ENCODE data around the gene PRDM16.

Gene PRDM16

GRCh38 chr1:3056641-3057040 is 12.4 kb upstream of the PRDM16 start:
- DNase-seq, result no peak

DNA sequence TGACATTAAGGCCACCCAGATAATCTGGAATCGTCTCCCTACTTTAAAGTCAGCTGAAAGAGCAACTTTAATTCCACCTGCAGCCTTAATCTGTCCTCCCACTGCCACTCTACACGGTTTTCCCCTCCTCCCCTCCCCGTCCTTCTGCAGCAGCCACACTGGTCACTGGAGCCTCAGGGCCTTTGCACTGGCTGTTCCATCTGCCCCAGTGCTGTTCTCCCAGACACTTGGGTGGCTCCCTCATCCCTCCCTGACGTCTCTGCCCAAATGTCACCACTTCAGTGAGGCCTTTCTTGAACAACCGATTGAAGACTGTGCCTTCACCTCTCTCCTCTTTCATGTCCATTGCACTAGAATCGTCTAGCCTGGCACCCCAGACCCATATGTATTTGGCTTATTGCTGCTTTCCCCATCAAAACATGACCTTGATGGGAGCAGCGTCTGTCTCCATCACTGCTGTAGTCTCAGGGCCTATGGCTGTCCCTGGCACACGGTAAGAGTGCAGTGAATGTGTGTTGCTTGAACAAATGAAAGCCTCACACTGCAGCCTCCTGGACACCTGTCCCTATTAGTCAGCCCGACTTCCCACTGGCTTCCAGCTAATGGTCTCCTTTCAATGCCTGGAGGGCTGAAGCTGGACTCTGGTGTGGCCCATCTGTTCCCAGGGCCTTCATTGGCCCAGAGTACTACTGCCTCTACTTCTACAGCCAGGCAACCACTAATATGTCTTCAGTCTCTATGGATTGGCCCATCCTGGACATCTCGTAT is 10.6 kb upstream of the PRDM16 start:
- no peak for DNase-seq

- no peak for DNase-seq
These were observed 8.9 kb upstream of the PRDM16 start for GRCh38 chr1:3060127-3060526.

DNA sequence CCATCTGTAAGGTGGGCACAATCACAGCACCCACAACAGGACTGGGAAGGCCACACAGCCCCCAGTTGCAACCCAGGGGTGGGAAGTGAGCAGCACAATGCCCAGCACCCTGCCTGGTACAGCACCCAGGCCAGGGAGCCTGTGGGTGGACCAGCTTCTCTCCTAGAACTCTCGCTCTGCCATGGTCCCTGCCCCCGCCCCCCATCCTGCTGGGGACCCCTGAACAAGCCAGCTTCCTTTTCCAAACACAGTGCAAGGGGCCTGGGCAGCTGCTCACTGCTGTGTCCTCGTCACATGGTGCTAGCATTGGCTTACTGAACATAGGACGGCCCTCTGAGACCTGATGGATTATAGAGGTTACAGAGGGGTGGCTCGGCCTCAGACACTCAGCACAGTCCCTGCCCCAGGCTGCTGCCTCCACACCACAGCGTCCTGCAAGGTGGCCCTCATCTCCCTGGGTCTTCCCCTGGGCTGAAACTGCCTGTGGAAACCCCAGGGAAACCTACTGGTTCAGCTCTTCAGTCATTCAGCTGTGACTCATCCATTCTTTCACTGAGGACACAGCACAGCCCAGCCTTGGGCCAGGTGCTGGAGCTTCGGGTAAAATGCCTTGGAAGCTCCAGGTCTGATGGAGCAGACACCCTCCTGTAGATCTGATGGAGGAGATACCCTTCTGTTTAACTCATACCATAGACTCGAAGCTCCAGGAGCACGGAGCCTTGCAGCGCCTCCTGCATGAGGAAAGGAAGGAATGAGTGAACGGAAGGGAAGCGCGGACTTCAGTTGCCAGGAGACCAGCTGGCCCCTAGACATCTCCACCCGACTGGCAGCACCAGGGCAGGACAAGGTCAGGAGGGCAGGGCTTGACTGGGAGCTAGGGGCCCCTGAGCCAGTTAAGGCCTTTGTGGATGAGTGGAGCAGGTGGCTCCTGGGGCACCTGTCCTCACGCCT is 8.1 kb upstream of the PRDM16 start:
- DNase-seq, result no peak

- no peak for DNase-seq
These were observed 7.4 kb upstream of the PRDM16 start for GRCh38 chr1:3061566-3061965.

DNA sequence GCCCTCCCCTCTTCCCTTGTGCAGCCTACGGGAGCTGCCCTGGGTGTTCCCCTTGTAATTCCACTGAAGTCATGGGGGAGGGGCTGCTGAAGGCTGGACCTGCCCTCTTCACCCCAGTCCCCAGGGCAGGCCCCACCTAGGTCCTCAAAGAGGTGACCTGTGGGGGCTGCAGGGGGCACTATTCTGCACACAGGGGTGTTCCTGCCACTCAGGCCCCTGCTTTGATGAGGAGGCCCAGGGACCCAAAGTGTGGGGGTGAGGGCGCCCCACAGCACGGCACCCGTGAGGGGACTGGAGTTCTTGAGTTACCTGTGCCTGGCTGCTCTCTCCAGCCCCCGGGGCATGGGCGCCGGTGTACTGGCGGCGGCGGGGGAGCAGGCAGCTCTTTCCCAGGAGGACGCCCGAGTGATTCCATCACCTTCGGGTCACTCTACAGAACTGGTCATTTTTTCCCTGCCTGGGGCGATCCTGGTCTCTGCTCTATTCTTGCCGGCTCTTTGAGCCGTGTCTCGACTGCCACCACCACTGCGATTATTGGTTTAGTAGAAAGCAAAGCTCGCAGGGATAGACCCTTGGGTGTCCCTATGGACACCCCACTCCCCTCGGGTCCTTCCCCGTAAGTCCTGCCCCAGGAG is 6.9 kb upstream of the PRDM16 start:
- DNase-seq, result no peak

DNA sequence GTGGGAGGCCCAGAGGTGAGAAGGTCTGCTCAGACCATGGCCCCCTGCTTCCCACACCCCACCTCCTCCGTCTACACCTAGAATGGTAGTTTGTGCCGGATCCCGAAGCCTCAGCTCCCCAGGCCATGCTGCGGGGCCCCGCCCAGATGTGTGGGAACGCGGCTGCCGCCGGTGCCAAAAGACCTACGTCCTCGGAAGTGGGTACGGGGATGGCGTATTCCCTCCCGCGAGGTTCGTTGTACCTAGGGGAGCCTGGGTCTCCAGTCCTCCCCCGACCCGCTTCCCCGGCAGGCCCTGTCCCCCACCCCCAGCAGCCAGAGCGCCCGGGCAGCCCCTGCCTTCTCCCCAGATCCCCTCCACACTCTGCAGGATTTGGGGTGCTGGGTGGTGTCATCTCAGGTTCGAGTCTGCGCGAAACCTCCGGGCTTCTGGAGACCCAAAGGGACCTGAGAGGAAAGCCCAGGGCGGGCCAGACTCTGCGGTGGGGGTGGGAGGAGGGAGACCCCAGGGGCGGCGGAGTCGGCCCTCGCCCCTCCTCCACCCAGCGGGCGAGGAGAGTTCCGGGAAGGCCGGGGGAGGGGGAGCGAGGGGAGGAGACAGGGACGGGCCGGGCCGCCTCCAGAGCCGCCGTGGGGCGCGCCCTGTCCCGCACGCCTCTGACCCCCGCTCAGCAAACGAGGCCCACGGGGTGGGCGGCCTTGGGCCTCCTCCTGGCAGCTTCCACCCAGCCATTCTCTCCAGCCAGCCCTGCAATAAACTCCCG is 6.2 kb upstream of the PRDM16 start:
- no peak for DNase-seq

GRCh38 chr1:3063379-3064295 is 5.4 kb upstream of the PRDM16 start:
- DNase-seq, result no peak

DNA sequence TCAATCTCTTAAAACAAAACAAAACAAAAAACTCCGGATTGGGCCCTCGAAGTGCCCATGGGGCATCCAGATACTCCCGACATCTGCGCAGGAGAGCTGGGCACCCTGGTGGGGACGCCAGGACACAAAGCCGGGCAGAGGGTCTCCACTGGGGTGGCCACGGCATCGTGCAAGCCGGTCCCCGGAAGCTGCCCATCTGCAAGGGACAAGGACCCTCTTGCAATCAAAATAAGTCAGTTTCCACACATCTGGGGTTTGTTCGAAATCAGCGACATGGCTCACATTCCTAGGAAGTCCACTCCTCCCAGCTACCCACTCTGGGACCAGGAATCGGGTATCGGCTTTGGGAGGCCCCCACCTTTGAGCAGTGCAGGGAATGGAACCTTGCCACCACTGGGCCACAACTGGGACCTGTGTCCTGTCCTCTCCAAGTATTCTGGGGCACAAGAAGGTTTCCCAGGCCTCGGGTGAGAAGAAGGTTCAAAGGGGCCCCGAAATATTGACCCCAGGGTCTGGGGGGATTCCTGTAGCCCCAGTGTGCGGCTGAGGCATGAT is 4.6 kb upstream of the PRDM16 start:
- no peak for DNase-seq

DNA sequence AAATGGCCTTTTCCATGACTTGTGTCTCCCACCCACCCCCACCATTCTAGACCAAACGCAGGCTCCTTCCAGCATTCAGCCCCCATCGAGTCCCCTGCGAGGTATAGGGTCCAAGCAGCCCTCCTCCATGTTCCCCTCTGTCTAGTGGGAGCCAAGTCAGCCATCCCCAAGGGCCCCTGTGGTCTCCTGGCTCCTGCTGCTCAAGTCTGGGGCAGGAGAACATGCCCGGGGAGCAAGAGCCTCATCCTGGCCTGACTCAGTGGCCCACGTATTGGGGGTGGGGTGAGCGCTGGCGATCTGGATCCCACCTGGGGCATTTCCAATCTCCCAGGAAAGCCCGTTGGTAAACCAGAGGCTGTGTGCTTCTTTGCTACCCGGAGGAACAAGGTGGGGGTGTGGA is 4.1 kb upstream of the PRDM16 start:
- no peak for DNase-seq

GRCh38 chr1:3065396-3065795 is 3.6 kb upstream of the PRDM16 start:
- DNase-seq, result no peak

GRCh38 chr1:3065797-3066196 is 3.2 kb upstream of the PRDM16 start:
- DNase-seq, result no peak

- DNase-seq, result no peak
These were observed 2.7 kb upstream of the PRDM16 start for GRCh38 chr1:3066250-3066711.

DNA sequence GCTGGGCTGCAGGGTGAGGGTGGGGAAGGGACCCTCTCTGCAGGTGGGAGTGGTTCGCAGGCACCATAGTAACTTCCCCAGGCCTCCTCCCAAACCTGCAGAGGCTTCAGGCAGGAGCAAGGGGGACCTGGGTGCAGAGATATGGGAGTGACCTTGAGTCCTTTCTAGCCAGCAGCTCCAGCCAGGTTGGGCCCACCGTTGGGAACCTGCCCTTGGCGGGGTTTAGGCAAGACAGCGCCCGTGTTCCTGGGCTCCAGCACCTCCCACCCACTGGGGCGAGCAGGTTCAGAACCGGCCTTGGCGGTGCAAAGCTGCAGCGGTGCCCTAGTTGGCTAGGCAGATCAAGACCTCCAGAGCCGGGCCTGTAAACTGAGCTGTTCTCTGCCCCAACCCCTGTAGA is 2.2 kb upstream of the PRDM16 start:
- DNase-seq, result no peak

- DNase-seq, result no peak
These were observed 1.7 kb upstream of the PRDM16 start for GRCh38 chr1:3067301-3067670.

DNA sequence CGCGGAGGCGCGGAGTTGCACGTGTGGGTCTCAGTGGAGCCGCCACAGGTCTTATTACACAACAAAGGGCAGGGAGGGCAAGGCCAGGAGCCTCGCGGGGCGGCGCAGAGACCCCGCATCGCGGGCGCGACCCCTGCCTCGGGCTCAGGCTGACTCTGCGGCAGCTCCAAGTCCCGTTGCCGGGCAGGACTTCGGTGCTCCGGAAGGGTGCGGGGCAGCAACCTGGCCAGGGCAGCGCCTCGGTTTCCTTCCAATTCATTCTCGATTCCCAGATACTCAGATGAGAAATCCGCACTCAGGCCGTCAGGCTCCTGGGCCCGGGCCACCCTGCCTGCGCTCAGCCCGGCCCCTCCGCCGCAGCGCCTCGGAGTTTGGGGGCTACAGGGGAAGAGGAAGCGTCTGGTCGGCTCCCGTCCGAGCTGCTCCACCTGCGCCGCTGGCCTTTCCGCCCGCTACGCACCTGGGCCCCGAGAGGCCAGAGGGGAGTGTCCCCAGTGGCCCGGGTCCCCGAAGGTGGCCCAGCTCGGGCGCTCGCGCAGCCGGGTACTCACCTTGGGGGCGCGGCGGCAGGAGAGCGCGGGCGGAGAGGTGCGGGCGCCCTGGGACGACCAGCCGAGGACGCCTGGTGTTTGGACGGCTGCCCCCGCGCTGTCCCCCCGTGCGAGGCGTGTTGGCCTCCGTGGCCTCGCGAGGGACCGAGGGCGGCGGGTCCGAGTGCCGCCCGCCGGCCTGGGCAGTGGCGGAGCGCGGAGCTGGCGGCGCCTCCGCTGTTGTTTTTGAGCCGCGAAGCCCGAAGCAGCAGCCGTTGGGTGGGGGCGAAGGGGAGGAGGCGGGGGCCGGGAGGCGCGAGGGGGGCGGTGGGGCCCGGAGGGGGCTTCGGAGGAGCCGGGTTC is 1.1 kb upstream of the PRDM16 start:
- DNase-seq, result no peak

DNA sequence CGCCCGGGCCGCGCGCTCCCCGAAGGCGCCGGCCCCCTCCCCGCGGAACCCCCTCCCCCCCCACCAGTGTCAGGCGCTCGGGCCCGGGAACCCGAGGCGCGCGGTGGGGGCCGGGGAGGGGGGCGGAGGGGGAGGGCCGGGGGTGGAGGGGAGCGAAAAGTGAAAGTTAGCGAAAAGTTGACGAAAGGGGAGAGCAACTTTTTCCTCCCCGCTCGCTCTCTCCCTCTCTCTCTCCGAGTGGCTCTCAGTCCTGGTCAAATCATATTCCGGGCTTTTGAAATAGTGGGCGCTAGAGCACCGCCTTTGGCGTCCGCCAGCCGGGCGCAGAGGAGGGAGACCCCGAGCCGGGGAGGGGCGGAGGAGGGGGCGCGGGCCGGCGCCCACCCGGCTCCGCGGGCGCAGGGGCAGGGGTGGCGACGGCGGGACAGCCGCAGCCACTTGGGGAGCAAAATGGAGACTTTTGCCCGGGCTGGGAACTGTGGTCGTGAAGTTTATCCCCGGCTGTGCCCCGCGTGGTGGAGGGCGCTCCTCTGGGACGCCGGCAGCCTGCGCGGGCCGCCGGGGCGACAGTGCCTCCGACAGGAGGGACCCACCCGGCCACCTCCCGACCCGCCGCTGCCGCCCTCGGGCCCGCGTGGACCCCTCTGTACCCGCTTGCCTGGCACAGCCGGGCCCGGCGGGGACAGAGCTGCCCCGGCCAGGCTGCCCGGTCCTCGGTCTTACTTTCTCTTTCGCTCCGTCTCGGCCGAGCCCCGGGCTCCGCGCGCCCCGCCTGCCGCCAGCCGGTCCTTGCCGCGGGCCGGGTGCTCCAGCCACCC is 697 bp downstream of the PRDM16 start:
- no peak for DNase-seq

DNA sequence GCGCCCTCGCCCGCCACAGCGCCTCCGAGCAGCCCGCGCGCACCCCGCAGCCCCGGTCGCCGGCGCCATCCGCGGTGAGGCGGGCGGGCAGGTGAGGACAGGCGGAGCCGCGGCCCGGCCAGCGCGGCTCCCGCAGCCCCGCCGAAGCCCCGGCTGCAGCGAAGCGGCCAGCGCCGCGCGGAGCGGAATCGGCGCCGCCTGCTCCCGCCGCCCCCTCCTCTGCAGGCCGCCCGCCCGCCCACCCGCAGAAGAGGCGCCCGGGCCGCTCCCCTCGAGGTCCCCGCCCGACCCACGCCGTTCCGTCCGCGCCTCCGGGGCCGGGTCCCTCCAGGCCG is 1.3 kb downstream of the PRDM16 start:
- DNase-seq, result no peak
